HG03097 (cell line): ENCODE measurements around the gene EIPR1.
A peak's percentile ranks its signal among the peaks of the same experiment; 100 is the strongest.
"Not testable (repeated sequence)": the region's sequence is repeated elsewhere in the genome, so short reads cannot be mapped to it uniquely, and the experiment has no call there.

Experiments
- ATAC-seq: cut with Tn5 transposase; IDR thresholded peaks from one replicate; pipeline ENCODE4 v1.9.1; 2021; ENCODE audit not compliant: unreplicated experiment, low FRiP score

Gene EIPR1

DNA sequence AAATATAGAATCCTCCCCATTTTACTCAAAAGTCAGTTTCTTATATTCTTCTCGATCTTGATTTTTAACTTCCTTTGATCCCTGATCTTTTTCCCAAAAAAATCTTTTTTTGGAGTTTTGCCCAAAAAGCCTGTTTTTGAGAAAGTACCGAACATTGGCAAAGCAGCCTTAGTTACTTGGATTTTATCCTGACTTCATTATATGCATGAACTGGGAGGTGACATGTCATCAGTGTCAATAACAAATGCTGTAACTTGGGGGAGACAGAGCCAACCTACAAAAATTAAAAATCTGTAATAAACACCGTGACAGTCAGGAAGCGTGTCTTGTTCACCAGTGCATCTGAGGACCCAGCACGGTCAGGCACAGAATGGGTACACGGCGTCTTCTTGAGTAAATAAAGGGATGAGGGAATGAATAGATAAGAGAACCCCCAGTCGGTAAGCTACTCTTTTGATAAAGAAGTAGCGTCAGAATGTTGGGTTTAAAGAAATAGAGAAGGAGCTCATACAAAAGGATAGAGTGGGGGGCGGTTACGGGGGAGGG is 26.8 kb upstream of the EIPR1 start:
- no peak for ATAC-seq

DNA sequence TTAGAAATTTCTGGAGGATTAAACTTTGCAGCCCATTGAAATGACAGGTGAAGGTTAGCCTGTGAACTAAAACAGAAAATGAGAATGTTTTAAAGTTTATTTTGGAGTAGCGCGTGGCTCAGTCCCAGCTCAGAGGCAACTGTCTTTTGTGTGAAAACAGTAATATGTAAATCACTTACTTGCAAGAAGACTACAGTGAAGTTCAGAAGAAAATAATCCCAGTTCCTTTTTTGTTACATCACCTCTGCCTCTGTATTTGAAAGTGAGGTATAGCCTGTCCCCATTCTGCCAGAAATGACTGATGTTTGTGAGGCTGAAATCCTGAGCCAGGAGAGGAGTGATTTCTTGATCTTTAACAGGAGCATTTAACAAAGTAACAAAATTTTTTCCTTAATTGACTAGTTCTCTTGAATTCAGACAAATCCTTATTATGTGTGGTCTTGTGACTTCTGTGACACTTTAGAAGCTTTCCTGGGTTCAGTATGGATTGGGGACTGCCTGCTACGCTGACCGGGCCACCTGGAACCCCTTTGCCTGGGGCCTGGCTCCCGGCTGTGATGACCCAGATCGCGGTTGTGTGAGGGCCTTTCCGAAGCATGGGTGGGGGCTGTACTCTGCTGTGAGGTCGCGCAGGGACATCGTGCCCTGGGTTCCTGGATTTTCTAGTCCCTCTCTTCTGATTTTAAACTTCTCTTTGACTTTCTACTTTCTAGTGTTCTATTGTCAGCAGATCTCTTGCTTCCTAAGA is 26.1 kb upstream of the EIPR1 start:
- peak; percentile 89 for ATAC-seq

DNA sequence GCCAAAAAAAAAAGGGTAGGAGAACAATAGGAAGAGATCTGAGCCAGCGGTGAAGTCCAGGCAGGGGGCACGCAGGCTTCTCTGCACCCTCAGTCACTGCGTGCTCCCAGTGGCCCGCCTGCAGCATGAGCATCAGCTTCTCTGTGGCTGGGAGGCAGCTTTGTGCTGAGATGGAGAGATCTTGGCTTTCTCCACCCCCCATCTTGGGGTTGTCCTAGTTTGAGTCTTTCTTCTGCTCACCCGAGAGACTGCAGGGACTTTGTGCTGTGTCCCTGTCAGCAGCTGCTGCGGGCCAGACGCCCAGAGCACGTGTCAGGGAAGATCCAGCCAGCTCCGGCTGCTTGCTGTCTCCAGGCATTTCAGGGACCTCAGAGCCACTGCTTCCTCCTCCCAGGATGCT is 22.2 kb upstream of the EIPR1 start:
- no peak for ATAC-seq

DNA sequence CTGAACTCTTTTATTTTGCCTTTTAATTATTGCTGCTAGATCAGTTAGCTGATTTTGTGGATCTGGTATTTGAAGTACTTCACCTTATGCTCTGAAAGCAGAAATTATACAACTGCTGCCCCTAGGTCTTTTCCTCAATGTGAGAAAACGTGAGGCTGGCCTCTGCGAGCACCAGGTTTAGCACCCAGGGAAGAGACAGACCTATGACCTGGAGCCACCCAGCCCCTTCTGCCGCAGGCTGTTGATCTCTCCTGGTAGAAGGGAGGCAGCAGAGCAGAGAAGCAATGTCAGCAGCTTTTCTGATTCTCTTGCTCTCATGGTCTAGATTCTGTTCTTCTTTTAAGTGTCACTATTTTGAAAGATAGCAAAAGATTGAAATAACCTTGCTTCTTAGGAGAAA is 21.8 kb upstream of the EIPR1 start:
- ATAC-seq: no peak

DNA sequence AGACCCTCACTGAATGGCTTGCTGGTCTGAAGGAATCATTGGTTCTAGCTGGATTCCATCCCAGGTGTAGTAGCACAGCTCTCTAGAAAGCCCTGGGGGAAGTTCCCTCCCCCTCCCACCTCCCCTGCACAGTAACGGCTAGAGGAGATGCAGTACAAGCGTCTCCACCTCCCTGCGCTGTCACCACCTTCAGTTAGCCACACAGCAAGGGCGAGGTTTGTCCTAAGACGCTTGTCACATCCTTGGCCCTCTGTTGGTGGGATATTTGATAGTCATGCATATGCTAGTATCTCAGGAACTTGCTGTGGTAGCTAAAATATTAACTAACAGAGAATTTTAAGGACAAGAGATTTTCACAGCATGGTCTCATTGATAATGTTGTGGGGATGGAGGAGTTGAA is 21.2 kb upstream of the EIPR1 start:
- no peak for ATAC-seq

DNA sequence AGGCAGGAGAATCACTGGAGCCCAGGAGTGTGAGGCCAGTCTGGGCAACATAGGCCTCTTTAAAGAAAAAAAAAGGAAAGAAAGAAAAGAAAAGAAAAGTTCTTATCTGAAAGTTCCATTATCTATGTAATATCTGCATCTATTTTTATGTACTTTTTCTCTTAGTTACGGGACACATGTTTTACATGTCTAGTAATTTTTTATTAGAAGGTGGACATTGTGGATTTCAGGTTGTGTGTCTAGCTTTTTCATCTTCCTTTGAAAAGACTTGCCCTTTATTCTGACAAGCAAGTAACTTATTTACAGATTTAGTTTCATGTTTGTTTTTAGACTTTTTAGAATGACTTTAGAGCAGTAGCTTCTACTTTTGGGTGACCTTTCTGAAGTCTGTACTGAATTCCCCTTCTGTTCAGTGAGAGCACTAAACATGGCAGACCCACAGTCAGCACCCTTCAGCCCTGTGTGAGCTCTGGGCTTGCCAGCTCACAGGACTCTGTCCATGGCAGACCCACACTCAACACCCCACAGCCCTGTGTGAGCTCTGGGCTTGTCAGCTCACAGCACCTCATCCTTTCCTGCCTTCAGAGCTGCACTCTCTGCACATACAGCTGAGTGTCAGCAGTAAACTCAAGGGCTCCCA is 19.4 kb upstream of the EIPR1 start:
- peak; percentile 48 for ATAC-seq

DNA sequence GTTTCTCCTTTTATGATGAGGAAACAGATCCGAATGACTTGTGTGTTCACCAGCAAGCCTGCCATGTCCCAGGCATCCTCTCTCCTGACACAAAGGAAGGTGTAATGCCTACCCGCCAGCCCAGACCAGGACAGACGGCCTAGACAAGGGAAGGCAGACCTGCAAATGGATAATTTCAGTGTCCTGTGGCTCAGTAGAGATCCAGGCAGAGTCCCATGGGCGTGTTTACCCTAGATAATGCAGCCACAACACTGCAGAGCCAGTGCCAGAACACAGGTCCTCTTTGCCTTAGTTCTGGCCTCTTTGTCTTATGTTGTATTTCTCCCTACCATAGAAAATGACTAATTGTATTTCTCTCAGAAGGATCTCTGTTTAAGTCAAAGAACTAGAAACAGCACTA is 14.6 kb upstream of the EIPR1 start:
- no peak for ATAC-seq

DNA sequence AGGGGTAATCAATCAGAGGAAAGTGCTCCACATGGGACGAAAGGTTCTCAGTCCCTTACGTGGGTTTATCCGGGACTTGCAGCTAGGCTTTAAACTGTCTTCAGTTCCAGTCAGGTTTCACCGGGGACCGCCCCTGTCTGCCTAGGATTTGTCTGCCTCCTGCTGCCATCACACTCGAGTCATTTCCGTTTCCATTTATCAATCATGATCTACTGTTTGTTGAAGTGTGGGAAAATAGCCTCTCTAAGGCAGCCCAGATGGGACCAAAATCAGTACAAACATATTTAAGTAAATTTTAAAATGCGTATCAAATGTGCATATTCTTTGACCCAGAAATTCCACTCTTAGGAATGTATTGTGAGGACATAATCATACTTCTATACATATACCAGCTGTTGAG is 12.4 kb upstream of the EIPR1 start:
- no peak for ATAC-seq

DNA sequence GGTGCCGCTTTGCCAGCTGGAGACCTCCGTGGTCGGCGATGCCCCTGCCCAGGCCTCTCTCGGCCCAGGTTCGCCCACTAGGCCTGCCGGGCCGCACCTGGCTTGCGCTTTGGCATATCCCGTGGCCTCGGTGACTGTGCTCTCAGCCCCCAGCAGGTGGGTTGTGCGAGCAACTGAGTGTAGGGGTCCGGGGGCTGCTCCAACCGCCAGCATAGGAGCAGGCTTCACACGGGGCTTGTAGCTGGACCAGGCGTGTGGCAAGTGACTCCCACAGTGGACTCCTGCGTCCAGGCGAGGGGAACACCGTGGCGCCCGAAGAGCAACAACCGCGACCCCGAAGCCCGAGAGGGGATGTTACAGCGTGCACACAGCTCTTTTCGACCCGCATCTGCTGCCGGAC is 11.6 kb upstream of the EIPR1 start:
- no peak for ATAC-seq

DNA sequence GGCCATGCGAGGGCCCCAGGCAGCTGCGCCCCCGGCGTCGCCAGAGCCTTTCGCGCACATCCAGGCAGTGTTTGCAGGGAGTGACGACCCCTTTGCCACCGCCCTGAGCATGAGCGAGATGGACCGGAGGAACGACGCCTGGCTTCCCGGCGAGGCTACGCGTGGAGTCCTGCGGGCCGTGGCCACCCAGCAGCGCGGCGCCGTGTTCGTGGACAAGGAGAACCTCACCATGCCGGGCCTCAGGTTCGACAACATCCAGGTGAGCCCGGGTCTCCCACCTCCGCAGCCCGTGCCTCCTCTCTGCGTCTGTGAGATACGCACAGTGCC is 10.8 kb upstream of the EIPR1 start:
- no peak for ATAC-seq

DNA sequence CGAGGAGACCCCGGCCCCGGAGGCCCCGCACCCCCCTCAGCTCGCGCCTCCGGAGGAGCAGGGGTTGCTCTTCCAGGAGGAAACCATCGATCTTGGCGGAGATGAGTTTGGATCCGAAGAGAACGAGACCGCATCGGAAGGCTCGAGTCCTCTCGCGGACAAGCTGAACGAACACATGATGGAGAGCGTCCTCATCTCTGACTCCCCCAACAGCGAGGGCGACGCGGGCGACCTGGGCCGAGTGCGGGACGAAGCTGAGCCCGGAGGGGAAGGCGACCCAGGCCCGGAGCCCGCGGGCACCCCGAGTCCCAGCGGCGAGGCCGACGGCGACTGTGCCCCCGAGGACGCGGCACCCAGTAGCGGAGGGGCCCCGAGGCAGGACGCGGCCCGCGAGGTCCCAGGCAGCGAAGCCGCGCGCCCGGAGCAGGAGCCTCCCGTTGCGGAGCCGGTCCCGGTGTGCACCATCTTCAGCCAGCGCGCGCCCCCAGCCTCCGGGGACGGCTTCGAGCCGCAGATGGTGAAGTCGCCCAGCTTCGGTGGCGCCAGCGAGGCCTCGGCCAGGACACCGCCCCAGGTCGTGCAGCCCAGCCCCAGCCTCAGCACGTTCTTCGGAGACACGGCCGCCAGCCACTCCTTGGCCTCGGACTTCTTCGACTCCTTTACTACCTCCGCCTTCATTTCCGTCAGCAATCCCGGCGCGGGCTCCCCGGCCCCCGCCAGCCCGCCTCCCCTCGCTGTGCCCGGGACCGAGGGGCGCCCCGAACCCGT is 10.2 kb upstream of the EIPR1 start:
- no peak for ATAC-seq

DNA sequence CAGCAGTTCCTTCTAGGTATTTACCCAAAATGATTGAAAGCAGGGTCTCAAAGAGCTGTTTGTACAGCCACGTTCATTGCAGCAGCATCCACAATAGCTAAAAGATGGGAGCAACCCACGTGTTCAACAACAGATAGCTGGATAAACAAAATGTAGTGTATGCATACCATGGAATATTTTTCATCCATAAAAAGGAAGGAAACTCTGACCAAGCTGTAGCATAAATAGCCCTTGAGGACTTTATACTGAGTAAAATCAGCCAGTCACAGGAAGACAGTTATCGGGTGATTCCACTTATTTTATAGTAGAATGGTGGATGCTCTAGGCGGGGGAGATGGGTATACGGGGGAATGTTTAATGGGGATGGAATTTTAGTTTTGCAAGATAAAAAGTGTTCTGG is 9.4 kb upstream of the EIPR1 start:
- no peak for ATAC-seq

DNA sequence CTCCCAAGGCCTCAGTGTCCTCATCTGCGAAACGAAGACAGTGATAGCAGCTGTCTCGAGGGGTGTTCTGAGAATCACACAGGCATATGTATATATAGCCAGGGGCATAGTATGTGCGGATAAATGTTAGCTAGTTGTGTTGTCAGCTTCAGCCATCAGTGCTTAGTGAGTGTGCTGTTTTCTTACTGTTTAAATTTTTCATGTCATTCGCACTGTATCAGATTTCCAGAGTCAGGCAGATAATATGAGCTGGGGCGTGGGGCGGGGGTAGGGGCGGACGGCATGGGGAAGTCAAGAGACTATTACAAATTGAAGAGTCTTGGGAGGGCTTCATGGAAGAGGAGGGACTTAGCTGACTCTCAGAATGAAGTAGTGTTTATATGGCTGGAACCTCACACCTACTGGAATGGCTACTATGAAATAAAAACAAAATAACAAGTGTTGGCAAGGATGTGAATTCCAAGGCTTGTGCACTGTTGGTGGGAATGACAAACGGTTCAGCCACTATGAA is 8.9 kb upstream of the EIPR1 start:
- ATAC-seq: no peak

DNA sequence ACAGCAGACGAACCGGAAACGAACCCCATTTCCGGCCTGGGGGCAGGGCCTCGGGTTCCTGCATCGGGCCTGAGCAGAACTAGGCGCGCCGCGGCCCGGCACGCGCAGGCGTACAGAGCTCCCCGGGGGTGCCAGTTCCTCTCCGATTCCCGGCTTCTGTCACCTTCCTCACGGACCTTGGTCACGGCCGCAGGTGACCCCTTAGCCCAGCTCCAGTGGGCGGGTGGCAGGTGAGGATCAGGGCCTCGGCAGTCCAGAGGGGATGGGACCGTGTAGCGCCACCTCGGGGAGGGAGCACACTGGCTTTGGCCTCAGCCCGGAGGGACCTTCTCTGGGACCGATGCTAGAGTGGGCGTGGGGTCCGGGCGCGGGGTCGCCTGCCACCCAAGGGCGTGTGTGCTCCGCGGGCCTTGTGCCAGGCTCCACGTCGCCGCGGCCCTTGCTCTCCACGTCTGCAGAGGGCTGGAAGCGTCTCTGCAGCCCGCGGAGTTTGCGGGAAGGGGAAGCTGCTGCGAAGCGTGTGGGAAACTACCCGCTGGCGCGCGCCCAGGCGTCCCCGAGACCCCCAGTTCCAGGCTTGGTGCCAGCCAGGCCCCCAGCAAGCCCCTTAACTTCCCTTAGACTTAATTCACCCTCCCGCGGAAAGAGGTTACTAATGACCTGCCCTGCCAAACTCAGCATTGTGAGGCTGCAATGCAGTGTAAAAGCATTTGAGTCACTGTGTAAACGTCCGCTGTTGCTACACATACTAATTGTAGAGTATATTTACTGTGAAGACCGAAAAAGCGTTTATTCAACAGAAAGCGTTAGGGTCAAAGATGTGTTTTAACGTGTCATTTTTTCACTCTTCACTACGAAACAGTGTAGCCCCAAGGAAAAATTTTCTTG is 2.3 kb upstream of the EIPR1 start, which contains the start of gene TRAPPC12:
Gene TRAPPC12 (plus strand): TSS at position 48 of the 888 bp plus-strand sequence. CDS start 7,930 bp downstream, outside the sequence.
- ATAC-seq: peak; percentile 80

DNA sequence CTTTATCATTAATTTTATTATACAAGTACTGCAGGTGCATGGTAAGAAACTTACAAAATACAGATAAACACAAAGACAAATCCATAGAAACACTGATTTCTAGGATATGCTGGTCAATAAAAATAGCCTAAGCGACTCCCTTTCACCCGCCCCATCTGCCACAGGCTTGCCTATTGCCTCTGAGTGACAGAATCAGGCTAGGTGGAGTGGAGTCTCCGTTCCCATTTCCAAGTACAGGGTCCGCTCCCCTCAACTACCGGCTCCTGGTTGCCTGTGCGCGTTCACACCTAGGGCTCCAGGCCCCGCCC is 1.7 kb upstream of the EIPR1 start:
- ATAC-seq: no peak

DNA sequence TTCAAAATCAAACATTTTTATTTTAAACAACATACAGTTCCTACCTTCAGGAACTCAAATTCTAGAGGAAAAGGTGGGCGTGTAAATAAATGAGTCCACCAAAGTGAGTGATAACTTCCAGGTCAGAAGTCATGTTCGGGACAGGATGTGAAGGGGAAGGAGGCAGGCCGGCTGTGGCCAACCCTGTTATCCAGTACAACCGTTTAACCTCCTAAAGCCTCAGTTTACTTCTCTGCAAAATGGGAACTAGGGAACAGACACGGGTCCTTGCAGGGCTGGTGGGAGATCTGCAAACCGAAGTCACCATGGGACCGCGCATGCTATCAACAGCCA is 373 bp downstream of the EIPR1 start:
- peak; percentile 6 for ATAC-seq

DNA sequence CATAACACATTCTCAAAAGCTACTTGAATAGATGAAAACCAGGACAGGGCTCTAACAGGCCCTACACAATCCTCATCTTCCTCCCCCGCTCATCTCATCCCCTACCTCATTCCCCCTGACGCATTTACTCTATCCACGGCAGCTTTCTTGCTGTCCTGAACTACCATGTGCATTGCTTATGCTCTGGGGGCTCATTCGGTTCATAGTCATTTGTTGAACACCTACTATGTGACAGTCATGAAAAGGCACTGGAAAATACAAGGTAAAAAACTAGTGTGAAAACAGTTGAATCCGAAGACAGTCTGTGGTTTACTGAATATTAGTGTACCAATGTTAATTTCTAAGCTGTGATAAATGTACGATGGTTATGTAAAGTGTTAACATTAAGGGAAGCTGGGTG is 797 bp downstream of the EIPR1 start:
- ATAC-seq: no peak

DNA sequence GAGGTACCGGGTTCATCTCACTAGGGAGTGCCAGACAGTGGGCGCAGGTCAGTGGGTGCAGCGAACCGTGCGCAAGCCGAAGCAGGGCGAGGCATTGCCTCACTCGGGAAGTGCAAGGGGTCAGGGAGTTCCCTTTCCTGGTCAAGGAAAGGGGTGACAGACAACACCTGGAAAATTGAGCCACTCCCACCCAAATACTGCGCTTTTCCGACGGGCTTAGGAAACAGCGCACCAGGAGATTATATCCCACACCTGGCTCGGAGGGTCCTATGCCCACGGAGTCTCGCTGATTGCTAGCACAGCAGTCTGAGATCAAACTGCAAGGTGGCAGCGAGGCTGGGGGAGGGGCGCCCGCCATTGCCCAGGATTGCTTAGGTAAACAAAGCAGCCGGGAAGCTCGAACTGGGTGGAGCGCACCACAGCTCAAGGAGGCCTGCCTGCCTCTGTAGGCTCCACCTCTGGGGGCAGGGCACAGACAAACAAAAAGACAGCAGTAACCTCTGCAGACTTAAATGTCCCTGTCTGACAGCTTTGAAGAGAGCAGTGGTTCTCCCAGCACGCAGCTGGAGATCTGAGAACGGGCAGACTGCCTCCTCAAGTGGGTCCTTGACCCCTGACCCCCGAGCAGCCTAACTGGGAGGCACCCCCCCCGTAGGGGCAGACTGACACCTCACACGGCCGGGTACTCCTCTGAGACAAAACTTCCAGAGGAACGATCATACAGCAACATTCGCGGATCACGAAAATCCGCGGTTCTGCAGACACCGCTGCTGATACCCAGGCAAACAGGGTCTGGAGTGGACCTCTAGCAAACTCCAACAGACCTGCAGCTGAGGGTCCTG is 8.1 kb downstream of the EIPR1 start:
- not testable (repeated sequence) for ATAC-seq

DNA sequence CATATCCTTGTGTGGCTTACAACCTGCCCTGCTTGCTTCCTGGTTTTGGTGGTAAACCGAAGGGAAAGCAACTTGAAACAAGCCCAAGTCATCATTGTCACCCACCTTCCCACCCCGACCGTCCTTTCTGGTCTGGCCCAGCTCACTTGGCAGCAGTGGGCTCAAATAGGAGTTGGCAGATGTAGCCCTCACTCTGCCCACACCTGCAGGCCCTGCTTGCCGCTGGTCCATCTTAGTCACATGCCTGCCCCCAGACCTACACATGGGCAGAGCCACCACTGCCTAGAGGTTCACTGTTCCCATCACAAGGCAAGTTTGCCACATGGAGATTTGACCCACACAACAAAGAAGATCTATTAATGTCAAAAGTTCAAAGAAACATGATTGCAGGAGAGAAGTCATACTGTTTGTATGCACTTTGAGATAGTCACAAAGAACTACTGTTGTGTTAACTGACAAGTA is 9.3 kb downstream of the EIPR1 start:
- no peak for ATAC-seq

DNA sequence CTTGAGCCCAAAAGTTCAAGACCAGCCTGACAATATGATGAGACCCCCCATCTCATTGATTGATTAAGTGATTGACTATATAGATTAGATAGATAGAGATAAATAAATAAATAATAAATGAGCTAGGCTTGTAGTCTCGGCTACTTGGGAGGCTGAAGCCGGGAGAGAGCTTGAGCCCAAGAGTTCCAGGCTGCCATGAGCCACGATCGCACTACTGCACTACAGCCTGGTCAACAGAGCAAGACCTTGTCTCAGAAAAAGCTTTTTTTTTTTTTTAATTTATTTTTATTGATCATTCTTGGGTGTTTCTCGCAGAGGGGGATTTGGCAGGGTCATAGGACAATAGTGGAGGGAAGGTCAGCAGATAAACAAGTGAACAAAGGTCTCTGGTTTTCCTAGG is 12.4 kb downstream of the EIPR1 start:
- no peak for ATAC-seq
